HFF-Myc (cell line): ENCODE data around the gene NEIL1.
A peak's percentile ranks its signal among the peaks of the same experiment; 100 is the strongest.
"Not testable (repeated sequence)": the region's sequence is repeated elsewhere in the genome, so short reads cannot be mapped to it uniquely, and the experiment has no call there.

Experiments used
- DNase-seq: peaks from one replicate; pipeline ENCODE4 v3.0.0-alpha.2; 2011; ENCODE audit warnings: low read depth; ENCODE audit errors: extremely low read depth
- H3K4me3 ChIP-seq: replicated peaks from 2 replicates; pipeline ENCODE4 v1.5.1; 2011; ENCODE audit warnings: low read depth, mild to moderate bottlenecking, control low read depth, low read length
- CTCF ChIP-seq: IDR thresholded peaks from 2 replicates; pipeline ENCODE4 v1.5.1; 2012; ENCODE audit warnings: mild to moderate bottlenecking, low read depth, low read length, control low read depth; ENCODE audit errors: missing control alignments

NEIL1 gene

GRCh38 chr15:75346796-75347221, at the start of gene NEIL1:
NEIL1 (plus strand) TSS chr15:75347039; CDS start chr15:75348906, 1,867 bp downstream.
- TF ChIP-seq CTCF = no peak
- no peak for DNase-seq

GRCh38 chr15:75298541-75299310, 48.1 kb upstream of the NEIL1 start:
- not testable (repeated sequence) for H3K4me3 ChIP-seq, DNase-seq

More at GRCh38 chr15:75346796-75347221, at the start of gene NEIL1:
- peak within 1 kb of the TSS; percentile 52 for H3K4me3 ChIP-seq

GRCh38 chr15:75299311-75299688, 47.5 kb upstream of the NEIL1 start:
- not testable (repeated sequence) for DNase-seq, H3K4me3 ChIP-seq
- peak; percentile 38 for TF ChIP-seq CTCF

DNA sequence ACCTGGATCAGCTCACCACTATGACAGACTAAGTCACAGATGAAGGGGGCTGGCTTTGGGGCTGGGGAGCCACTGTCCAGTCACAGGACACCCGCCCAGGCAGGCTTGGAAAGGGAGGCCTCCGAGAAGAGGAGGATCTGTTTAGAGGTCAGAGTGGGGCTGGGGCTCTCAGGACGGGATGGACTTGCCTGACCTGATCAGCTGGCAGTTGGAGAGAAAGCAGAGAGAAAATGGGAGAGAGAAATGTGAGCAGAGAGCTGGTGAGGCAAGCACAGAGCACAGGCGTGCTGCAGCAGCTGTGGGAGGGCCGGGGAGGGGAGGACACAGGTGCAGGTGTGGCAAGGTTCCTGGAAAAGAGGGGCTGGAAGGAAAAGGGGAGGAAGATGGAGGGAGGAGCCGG, 46.8 kb upstream of the NEIL1 start:
- not testable (repeated sequence) for DNase-seq, H3K4me3 ChIP-seq

DNA sequence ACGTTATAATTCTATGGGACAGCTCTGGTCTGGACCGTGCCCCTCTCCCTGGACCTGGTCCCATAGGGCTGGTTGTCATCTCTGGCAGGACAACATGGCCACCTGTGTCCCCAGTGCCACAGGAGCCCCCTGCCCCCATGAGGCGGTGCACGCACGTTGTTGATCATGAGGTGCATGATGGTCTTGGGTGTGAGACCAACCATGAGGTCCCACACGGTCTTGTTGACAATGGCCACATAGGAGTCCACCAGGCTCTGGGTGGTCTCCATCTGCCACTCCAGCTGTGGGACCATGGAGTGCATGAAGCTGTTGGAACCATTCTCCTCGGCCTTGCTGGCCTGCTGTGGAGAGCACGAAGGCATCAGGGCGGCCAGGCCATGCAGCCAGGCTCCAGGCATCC, 44.5 kb upstream of the NEIL1 start:
- H3K4me3 ChIP-seq = no peak overlapping the region
- TF ChIP-seq CTCF = no peak
- no peak for DNase-seq

- H3K4me3 ChIP-seq, DNase-seq: not testable (repeated sequence)
These were observed 44.1 kb upstream of the NEIL1 start for GRCh38 chr15:75302753-75303152.

DNA sequence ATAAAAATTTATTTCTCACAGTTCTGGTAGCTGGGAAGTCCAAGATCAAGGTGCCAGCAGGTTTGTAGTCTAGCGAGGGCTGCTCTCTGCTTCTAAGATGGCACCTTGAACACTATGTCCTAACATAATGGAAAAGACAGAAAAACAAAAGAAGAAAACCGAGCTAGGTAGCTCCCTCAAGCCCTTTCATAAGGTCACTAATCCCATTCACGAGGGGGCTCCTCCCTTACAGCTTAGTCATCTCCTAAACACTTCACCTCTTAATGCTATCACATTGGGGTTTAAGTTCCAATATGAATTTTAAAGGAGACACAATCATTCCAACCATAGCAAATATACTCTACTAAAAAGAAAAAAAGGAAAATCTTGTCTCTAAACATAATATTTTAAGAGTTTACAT, 40.7 kb upstream of the NEIL1 start:
- DNase-seq = no peak
- no peak for TF ChIP-seq CTCF
- no peak overlapping the region for H3K4me3 ChIP-seq

DNA sequence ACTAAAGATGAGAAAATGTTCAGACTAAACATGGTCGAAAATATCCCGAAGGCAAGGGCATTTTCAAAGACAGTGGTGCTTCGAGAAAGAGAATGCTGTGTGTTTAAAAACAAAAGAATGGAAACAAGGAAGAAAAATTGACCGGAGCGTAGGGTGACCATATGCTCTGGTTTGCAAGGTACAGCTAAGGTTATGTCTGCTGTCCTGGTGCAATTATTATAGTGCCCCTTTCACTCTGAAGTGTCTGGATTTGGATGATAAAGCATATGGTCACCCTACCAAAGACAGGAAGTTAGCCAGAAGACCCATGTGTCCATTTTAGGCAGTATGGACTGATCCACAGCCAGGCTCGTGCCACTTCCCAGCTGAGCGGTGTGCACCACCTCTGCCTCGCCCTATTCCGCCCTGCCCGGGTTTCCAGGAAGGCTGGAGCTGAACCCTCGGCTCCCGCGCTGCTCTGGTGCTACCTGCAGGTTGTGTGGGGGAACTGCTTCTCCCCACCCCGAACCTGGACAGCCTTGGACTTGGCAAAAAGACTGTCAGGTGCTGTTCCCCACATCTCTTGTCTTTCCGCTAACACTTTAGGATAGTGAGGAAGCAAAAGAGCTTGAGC, 39.0 kb upstream of the NEIL1 start:
- H3K4me3 ChIP-seq = no peak overlapping the region
- TF ChIP-seq CTCF = peak; percentile 65
- peak; percentile 12 for DNase-seq
